MM.1S (cell line): ENCODE data around the gene CROCC2.

ENCODE experiments used
- CTCF ChIP-seq: fragments of 300-600 bp; sonication (generic); IDR thresholded peaks from 2 replicates; pipeline ENCODE4 v1.5.1; 2016; ENCODE audit warnings: antibody characterized with exemption, low read length, mixed read lengths
- EZH2 ChIP-seq: fragments of 300-600 bp; sonication (generic); optimal IDR thresholded peaks from 2 replicates; pipeline ENCODE3; 2017; ENCODE audit warnings: low read depth, mild to moderate bottlenecking, antibody characterized with exemption, low read length, mixed read lengths
- EZH2phosphoT487 ChIP-seq: fragments of 300-600 bp; sonication (generic); IDR thresholded peaks from 2 replicates; pipeline ENCODE4 v1.6.1; 2018; ENCODE audit warnings: antibody characterized with exemption, low read length

GRCh38 chr2:240888130-240888889, 17.8 kb upstream of the CROCC2 start:
- TF ChIP-seq EZH2phosphoT487 (no peak), CTCF (no peak), EZH2 (no peak)
